ENCODE results near the gene KDELR3. TPM values are rescaled to one million over a fixed set of nuclear protein-coding genes. Genes with fewer than 3 reads are reported as not detected.

Gene KDELR3
- total and polyA plus RNA-seq, 2 of the 8 experiments (the other 6 are each of a cell fraction or from before 2014, with no cell fraction given): 7.9 to 13.0 TPM

- no peak for DNase-seq (ENCODE audit: low read depth in 1 of 2, low spot score in 2 of 2)
- H4K91ac ChIP-seq (replicated peaks; ENCODE audit: insufficient read length, low read length): no peak overlapping the region
- H3K9me3 ChIP-seq (ENCODE audit: insufficient read depth in 2 of 2, low read depth in 1 of 2, low read length in 1 of 2): no peaks in the 10 kb centered on the region
- FAIRE-seq: no peak
- no peak overlapping the region for H3K56ac ChIP-seq (replicated peaks; ENCODE audit: insufficient read length, low read depth, low read length)
- no peak overlapping the region for H3K14ac ChIP-seq (ENCODE audit: insufficient read length)
- no peak overlapping the region for H4K5ac ChIP-seq (ENCODE audit: insufficient read length, low read depth, low read length)
- peaks cover 0 to 38% (median 31%) of the 10 kb centered on the region in 4 experiments; a peak in 6 of 7 replicates for H3K27me3 ChIP-seq (replicated peaks in 1 of 4; ENCODE audit: control insufficient read depth in 3 of 4, extremely low read depth in 1 of 4, insufficient read depth in 3 of 4, low read length in 3 of 4)
- no peak overlapping the region for H2BK120ac ChIP-seq (replicated peaks; ENCODE audit: low read depth, low read length)
- H3K4me3 ChIP-seq (ENCODE audit: extremely low read depth in 1 of 4, insufficient read depth in 2 of 4, low read depth in 3 of 4, low read length in 4 of 4): peak overlapping the region in 2 of 4 experiments; percentile 19 to 49; a peak in 3 of 8 replicates
- peak overlapping the region; percentile 99; the same call in 1 of the 2 replicates for H2BK15ac ChIP-seq (ENCODE audit: low read length)
- no peak overlapping the region for H4K8ac ChIP-seq (ENCODE audit: extremely low read depth, insufficient read depth, low read length)
- peak overlapping the region; percentile 46 to 56 for H3K4me2 ChIP-seq (ENCODE audit: insufficient read depth in 1 of 2, low read depth in 2 of 2, low read length in 2 of 2)
- peaks cover 0 to 18% (median 9%) of the 10 kb centered on the region in 4 experiments; a peak in 6 of 7 replicates for H3K4me1 ChIP-seq (replicated peaks in 1 of 4; ENCODE audit: control insufficient read depth in 3 of 4, insufficient read depth in 4 of 4, low read length in 3 of 4)
- ChIA-PET CTCF (ENCODE audit: partially characterized antibody) (interaction anchor here (1.4 to 4.8 kb wide), 5 partner anchors 14 to 111 kb away, joined by 4 to 21 read pairs (median 9); no protein-coding TSS in a partner anchor), POLR2A (ENCODE audit: partially characterized antibody) (interaction anchor here (0.9 to 40.8 kb wide), 4 partner anchors 14 to 62 kb away, joined by 3 to 1102 read pairs (median 4); no protein-coding TSS in a partner anchor)
- no peak overlapping the region for H3K9ac ChIP-seq (replicated peaks in 1 of 4; ENCODE audit: extremely low read depth in 1 of 4, low read depth in 3 of 4, low read length in 3 of 4)
- peak overlapping the region; percentile 68; the same call in 1 of the 2 replicates for H2BK12ac ChIP-seq (ENCODE audit: low read depth, low read length)
- H3K27ac ChIP-seq (ENCODE audit: low read depth, low read length): no peak overlapping the region
- no peaks in the 10 kb centered on the region for H3K79me1 ChIP-seq (ENCODE audit: low read depth, low read length)
- no peaks in the 10 kb centered on the region for H3K36me3 ChIP-seq (ENCODE audit: control insufficient read depth in 2 of 4, insufficient read depth in 4 of 4, low read length in 3 of 4)
- no peak overlapping the region for H2AK5ac ChIP-seq (ENCODE audit: low read depth, low read length)
- H3K4ac ChIP-seq (replicated peaks; ENCODE audit: insufficient read length, low read depth, low read length): no peak overlapping the region
- H3K23ac ChIP-seq (ENCODE audit: insufficient read length): no peak overlapping the region
- H4K20me1 ChIP-seq (replicated peaks in 1 of 2; ENCODE audit: control insufficient read depth in 1 of 2, insufficient read depth in 2 of 2, low read length in 2 of 2): no peaks in the 10 kb centered on the region
- no peaks in the 10 kb centered on the region for H3K23me2 ChIP-seq (ENCODE audit: low read depth, low read length)
- H2AFZ ChIP-seq (ENCODE audit: low read length): peak overlapping the region; percentile 46
- peak overlapping the region; percentile 79; the same call in 1 of the 2 replicates for H3K18ac ChIP-seq (ENCODE audit: extremely low read depth, low read length)
- H2BK5ac ChIP-seq (ENCODE audit: low read depth, low read length): no peak overlapping the region
- no peak for TF ChIP-seq EZH2 (IDR thresholded peaks at IDR 0.05; ENCODE audit: low read depth, low read length, severe bottlenecking)
- no peak for TF ChIP-seq RAD21 (IDR thresholded peaks at IDR 0.05 in 1 of 2, conservative IDR thresholded peaks at IDR 0.05 in 1 of 2; ENCODE audit: low read depth in 2 of 2, low read length in 2 of 2)
- no peak for TF ChIP-seq TCF12 (IDR thresholded peaks at IDR 0.05; ENCODE audit: low read depth, low read length)
- WGBS, 2 experiments (ENCODE audit: extremely low coverage in 1 of 2, insufficient coverage in 1 of 2, insufficient read length in 1 of 2, insufficient replicate concordance in 2 of 2, low coverage in 1 of 2, low lambda C conversion rate in 2 of 2, missing lambda C conversion rate in 1 of 2): 55% methylated on average over 9 of the region's 9 CpGs; no CpG with 5 or more reads in 1 of the 2 experiments
- no peaks in the 10 kb centered on the region for H3K79me2 ChIP-seq (ENCODE audit: control insufficient read depth in 1 of 2, insufficient read depth in 2 of 2, low read length in 2 of 2)
- peak overlapping the region; percentile 62; the same call in 1 of the 2 replicates for H2BK20ac ChIP-seq (ENCODE audit: low read length)
Observed at GRCh38 chr22:38461057-38461413, 6.9 kb upstream of the KDELR3 start.
